Neural cell (in vitro differentiated cells): ENCODE data around the gene PMEPA1. TPM values are rescaled to one million over a fixed set of nuclear protein-coding genes. Genes with fewer than 3 reads are reported as not detected.

Source experiments
- H2AFZ ChIP-seq: fragments of 200-600, 300-800 bp; sonication (generic), shearing (Covaris generic); 2 replicates; pipeline ENCODE4 v1.6.0; 2014; ENCODE audit warnings: low read depth, mild to moderate bottlenecking, antibody characterized with exemption, low read length, moderate library complexity
- H3F3A ChIP-seq: fragments of 200-600 bp; shearing (Covaris generic); 2 replicates; pipeline ENCODE4 v1.6.1; 2016; ENCODE audit warnings: mild to moderate bottlenecking, moderate library complexity, mixed read lengths, antibody characterized with exemption, low read length; ENCODE audit not compliant: insufficient read depth, poor library complexity, severe bottlenecking
- H3K27ac ChIP-seq: fragments of 200-600, 300-800 bp; sonication (generic), shearing (Covaris generic); 2 replicates; pipeline ENCODE4 v1.5.1; 2014; ENCODE audit warnings: mild to moderate bottlenecking, low read length, moderate library complexity
- H3K27me3 ChIP-seq: fragments of 300-800, 200-600 bp; sonication (generic), shearing (Covaris generic); 2 replicates; pipeline ENCODE4 v1.6.0; 2014; ENCODE audit warnings: mild to moderate bottlenecking, low read depth, low read length, moderate library complexity; ENCODE audit not compliant: insufficient read depth
- H3K36me3 ChIP-seq: fragments of 300-800, 200-600 bp; sonication (generic), shearing (Covaris generic); 2 replicates; pipeline ENCODE4 v1.5.1; 2014; ENCODE audit warnings: mild to moderate bottlenecking, antibody characterized with exemption, low read length, moderate library complexity; ENCODE audit not compliant: insufficient read depth
- H3K4me2 ChIP-seq: fragments of 300-800, 200-600 bp; sonication (generic), shearing (Covaris generic); 2 replicates; pipeline ENCODE4 v1.6.0; 2014; ENCODE audit warnings: mild to moderate bottlenecking, low read length
- H3K4me3 ChIP-seq: fragments of 300-800, 200-600 bp; sonication (generic), shearing (Covaris generic); 2 replicates; pipeline ENCODE4 v1.5.1; 2014; ENCODE audit warnings: mild to moderate bottlenecking, low read length, moderate library complexity
- H3K79me2 ChIP-seq: fragments of 200-600 bp; shearing (Covaris generic); replicated peaks from 2 replicates; pipeline ENCODE4 v1.6.0; 2014; ENCODE audit warnings: mild to moderate bottlenecking, low read length, moderate library complexity; ENCODE audit not compliant: insufficient read depth
- H3K9ac ChIP-seq: fragments of 300-800, 200-600 bp; sonication (generic), shearing (Covaris generic); 2 replicates; pipeline ENCODE4 v1.6.1; 2016; ENCODE audit warnings: mild to moderate bottlenecking, low read length, mixed read lengths
- H3K9me2 ChIP-seq: fragments of 200-600 bp; shearing (Covaris generic); 2 replicates; pipeline ENCODE4 v1.6.1; 2016; ENCODE audit warnings: mild to moderate bottlenecking, low read length, mixed read lengths; ENCODE audit not compliant: insufficient read depth
- H3K9me3 ChIP-seq: fragments of 200-600, 300-800 bp; sonication (generic), shearing (Covaris generic); 2 replicates; pipeline ENCODE4 v1.6.1; 2016; ENCODE audit warnings: mild to moderate bottlenecking, mixed run types, low read length, moderate library complexity, mixed read lengths
- H4K20me1 ChIP-seq: fragments of 200-600 bp; shearing (Covaris generic); 2 replicates; pipeline ENCODE4 v1.6.1; 2016; ENCODE audit warnings: mild to moderate bottlenecking, mixed run types; ENCODE audit not compliant: insufficient read depth
- CTCF ChIP-seq: fragments of 450-650 bp; IDR thresholded peaks from 2 replicates; pipeline ENCODE4 v1.5.1; 2014; ENCODE audit warnings: antibody characterized with exemption, mild to moderate bottlenecking, moderate library complexity; ENCODE audit not compliant: poor library complexity, severe bottlenecking
- EP300 ChIP-seq: fragments of 450-650 bp; conservative IDR thresholded peaks from 2 replicates; pipeline ENCODE4 v1.6.1; 2014; ENCODE audit warnings: antibody characterized with exemption, mild to moderate bottlenecking, moderate library complexity; ENCODE audit not compliant: poor library complexity, severe bottlenecking
- EZH2 ChIP-seq: fragments of 200-600, 300-800 bp; shearing (Covaris generic), sonication (generic); IDR thresholded peaks from 2 replicates; pipeline ENCODE4 v1.6.1; 2014; ENCODE audit warnings: antibody characterized with exemption, low read length, borderline replicate concordance, mild to moderate bottlenecking; ENCODE audit not compliant: insufficient read depth, poor library complexity, severe bottlenecking
- MXI1 ChIP-seq: fragments of 450-650 bp; conservative IDR thresholded peaks from 2 replicates; pipeline ENCODE4 v1.6.1; 2014; ENCODE audit warnings: antibody characterized with exemption, mild to moderate bottlenecking; ENCODE audit not compliant: poor library complexity, severe bottlenecking
- POLR2AphosphoS5 ChIP-seq: IDR thresholded peaks from 2 replicates; pipeline ENCODE4 v1.6.1; 2012
- RAD21 ChIP-seq: fragments of 450-650 bp; conservative IDR thresholded peaks from 2 replicates; pipeline ENCODE4 v1.6.1; 2014; ENCODE audit warnings: antibody characterized with exemption, mild to moderate bottlenecking, moderate library complexity
- REST ChIP-seq: IDR thresholded peaks from 2 replicates; pipeline ENCODE4 v1.6.1; 2012; ENCODE audit warnings: borderline replicate concordance
- SMC3 ChIP-seq: fragments of 450-650 bp; conservative IDR thresholded peaks from 2 replicates; pipeline ENCODE4 v1.6.1; 2014; ENCODE audit warnings: antibody characterized with exemption, mild to moderate bottlenecking, moderate library complexity; ENCODE audit not compliant: poor library complexity
- TAF1 ChIP-seq: IDR thresholded peaks from 2 replicates; pipeline ENCODE4 v1.6.1; 2012; ENCODE audit warnings: low read depth
- polyA plus RNA-seq: library from polyadenylated mRNA; depleted of rRNA; stranded (reverse); fragments of >200 nt; gene quantifications from 2 replicates; pipeline ENCODE4 v1.2.3, GENCODE V29; 2014

The PMEPA1 gene
- polyA plus RNA-seq, 1 donor from 2014 or later: 5.0 TPM

GRCh38 chr20:57703013-57703412, 6.8 kb downstream of the PMEPA1 start:
- Histone ChIP-seq H3K27me3 (no peaks in the 10 kb centered on the region), H3K9me2 (no peaks in the 10 kb centered on the region), H3K4me3 (no peak overlapping the region), H3K36me3 (no peaks in the 10 kb centered on the region), H2AFZ (no peak overlapping the region), H3K9ac (no peak overlapping the region), H3F3A (no peaks in the 10 kb centered on the region), H3K9me3 (no peaks in the 10 kb centered on the region), H3K79me2 (peaks cover 44% of the 10 kb centered on the region), H3K27ac (no peak overlapping the region), H4K20me1 (no peaks in the 10 kb centered on the region), H3K4me2 (no peak overlapping the region)
- TF ChIP-seq RAD21: no peak
- no peak for TF ChIP-seq EZH2
- TF ChIP-seq TAF1: no peak
- no peak for TF ChIP-seq MXI1
- no peak for TF ChIP-seq EP300
- TF ChIP-seq REST: no peak
- TF ChIP-seq POLR2AphosphoS5: no peak
- TF ChIP-seq CTCF: no peak
- no peak for TF ChIP-seq SMC3

- Histone ChIP-seq H3K9ac (no peak overlapping the region), H3K79me2 (peaks cover 46% of the 10 kb centered on the region), H3K27ac (no peak overlapping the region), H3K36me3 (no peaks in the 10 kb centered on the region), H3F3A (no peaks in the 10 kb centered on the region), H3K4me3 (no peak overlapping the region), H3K27me3 (no peaks in the 10 kb centered on the region), H3K4me2 (no peak overlapping the region), H2AFZ (no peak overlapping the region), H3K9me2 (no peaks in the 10 kb centered on the region), H3K9me3 (no peaks in the 10 kb centered on the region), H4K20me1 (no peaks in the 10 kb centered on the region)
- TF ChIP-seq EP300 (no peak), REST (no peak), MXI1 (no peak), EZH2 (no peak)
These were observed 7.3 kb downstream of the PMEPA1 start for GRCh38 chr20:57702521-57702920.
